RWPE2 (cell line): ENCODE data around the gene PTPN3.

Source experiments
- ATAC-seq: fragments of 200-7000 bp; cut with Tn5 transposase; 3 replicates; pipeline ENCODE4 v1.9.1; 2021; ENCODE audit warnings: low read depth
- DNase-seq: peaks from one replicate; pipeline ENCODE4 v3.0.0-alpha.2; 2020; ENCODE audit warnings: low spot score
- H3K27ac ChIP-seq: fragments of 450-650 bp; 2 replicates; pipeline ENCODE4 v1.5.1; 2017; ENCODE audit warnings: mild to moderate bottlenecking; ENCODE audit not compliant: poor library complexity, severe bottlenecking
- H3K27me3 ChIP-seq: fragments of 250-450 bp; sonication (Bioruptor Pico); 2 replicates; pipeline ENCODE4 v1.5.1; 2021; ENCODE audit warnings: mild to moderate bottlenecking, moderate library complexity; ENCODE audit not compliant: insufficient read depth, poor library complexity, severe bottlenecking
- H3K36me3 ChIP-seq: fragments of 250-450 bp; sonication (Bioruptor Pico); 2 replicates; pipeline ENCODE4 v1.5.1; 2020; ENCODE audit warnings: low read depth, mild to moderate bottlenecking, moderate library complexity
- H3K4me1 ChIP-seq: fragments of 250-450 bp; sonication (Bioruptor Pico); 2 replicates; pipeline ENCODE4 v1.5.1; 2021; ENCODE audit warnings: mild to moderate bottlenecking, moderate library complexity; ENCODE audit not compliant: insufficient read depth, poor library complexity, severe bottlenecking
- H3K4me3 ChIP-seq: fragments of 250-450 bp; sonication (Bioruptor Pico); 2 replicates; pipeline ENCODE4 v1.5.1; 2021; ENCODE audit warnings: mild to moderate bottlenecking, moderate library complexity; ENCODE audit not compliant: severe bottlenecking
- H3K9me3 ChIP-seq: fragments of 250-450 bp; sonication (Bioruptor Pico); 2 replicates; pipeline ENCODE4 v1.5.1; 2021; ENCODE audit warnings: mild to moderate bottlenecking, moderate library complexity; ENCODE audit not compliant: severe bottlenecking
- TF ChIP-seq, protein P1 (sequence below): fragments of 450-650 bp; IDR thresholded peaks from one replicate; pipeline ENCODE4 v1.5.1; 2017; ENCODE audit warnings: mild to moderate bottlenecking, moderate library complexity; ENCODE audit not compliant: poor library complexity, severe bottlenecking

The PTPN3 gene

DNA sequence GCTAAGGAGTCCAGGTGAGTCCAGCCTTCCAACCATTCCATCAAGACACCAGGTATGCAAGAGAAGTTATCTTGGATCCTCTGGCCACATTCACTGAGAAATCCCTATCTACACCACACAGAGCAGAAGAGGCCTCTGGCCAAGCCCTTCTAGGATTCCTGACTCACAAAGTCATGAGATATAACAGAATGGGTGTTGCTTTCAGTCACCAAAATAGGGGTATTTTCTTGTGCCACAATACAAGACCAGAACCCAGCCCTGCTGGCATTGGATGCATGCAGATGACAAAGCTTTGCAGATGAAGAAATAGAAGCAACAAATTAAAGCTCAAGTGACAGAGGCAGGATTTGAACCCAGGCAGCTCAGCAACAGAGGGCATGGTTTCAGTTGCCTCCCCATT lies 73.5 kb downstream of the PTPN3 start:
- Histone ChIP-seq H3K27me3 (no peaks in the 10 kb centered on the region), H3K36me3 (peaks cover 80% of the 10 kb centered on the region), H3K4me3 (no peak overlapping the region), H3K27ac (no peak overlapping the region), H3K4me1 (no peaks in the 10 kb centered on the region), H3K9me3 (no peaks in the 10 kb centered on the region)
- ATAC-seq (no peak), DNase-seq (no peak)
- TF ChIP-seq, protein P1, sequence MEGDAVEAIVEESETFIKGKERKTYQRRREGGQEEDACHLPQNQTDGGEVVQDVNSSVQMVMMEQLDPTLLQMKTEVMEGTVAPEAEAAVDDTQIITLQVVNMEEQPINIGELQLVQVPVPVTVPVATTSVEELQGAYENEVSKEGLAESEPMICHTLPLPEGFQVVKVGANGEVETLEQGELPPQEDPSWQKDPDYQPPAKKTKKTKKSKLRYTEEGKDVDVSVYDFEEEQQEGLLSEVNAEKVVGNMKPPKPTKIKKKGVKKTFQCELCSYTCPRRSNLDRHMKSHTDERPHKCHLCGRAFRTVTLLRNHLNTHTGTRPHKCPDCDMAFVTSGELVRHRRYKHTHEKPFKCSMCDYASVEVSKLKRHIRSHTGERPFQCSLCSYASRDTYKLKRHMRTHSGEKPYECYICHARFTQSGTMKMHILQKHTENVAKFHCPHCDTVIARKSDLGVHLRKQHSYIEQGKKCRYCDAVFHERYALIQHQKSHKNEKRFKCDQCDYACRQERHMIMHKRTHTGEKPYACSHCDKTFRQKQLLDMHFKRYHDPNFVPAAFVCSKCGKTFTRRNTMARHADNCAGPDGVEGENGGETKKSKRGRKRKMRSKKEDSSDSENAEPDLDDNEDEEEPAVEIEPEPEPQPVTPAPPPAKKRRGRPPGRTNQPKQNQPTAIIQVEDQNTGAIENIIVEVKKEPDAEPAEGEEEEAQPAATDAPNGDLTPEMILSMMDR, result no peak

DNA sequence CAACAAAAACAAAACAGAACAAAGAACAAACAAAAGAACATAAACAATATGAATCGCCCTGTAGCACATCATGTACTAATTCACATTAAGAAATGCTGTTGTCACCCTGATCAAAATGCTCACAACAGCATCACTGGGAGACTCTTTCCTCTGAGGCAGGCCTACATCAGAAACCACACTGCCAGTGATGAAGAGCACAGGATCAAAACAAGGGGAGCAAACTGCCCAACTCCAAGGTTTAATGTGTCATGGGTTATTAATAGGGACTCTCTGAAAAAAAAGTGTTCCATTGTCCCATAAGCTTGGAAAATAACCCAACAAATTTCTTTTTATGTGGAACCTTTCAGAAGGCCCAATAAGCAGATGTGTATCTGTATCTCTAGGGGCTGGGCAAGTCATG lies 74.2 kb downstream of the PTPN3 start:
- H3K4me1 ChIP-seq, result no peaks in the 10 kb centered on the region
- no peak overlapping the region for H3K4me3 ChIP-seq
- TF ChIP-seq, protein P1, result no peak
- no peak for ATAC-seq
- H3K9me3 ChIP-seq, result no peaks in the 10 kb centered on the region
- no peak for DNase-seq
- no peaks in the 10 kb centered on the region for H3K27me3 ChIP-seq
- H3K36me3 ChIP-seq, result peaks cover 79% of the 10 kb centered on the region
- no peak overlapping the region for H3K27ac ChIP-seq

DNA sequence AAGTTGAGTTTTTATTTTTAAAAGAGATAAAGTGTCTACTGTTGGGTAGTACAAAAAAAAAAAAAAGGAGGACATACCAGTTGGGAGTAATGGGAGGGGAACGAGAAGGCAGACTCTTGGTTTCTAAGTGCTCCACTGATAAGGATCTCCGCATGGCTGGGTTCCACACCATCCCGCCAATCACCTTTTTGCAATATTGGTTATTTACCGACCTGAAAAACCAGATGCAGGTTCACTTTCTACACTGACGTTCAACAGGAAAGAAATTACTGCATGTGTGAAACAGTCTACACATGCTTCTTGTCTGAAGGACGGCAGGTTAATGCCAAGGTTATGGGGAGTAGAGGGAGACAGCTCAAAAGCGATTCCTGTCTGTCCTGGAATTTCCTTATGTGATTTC lies 75.5 kb downstream of the PTPN3 start:
- no peak for ATAC-seq

DNA sequence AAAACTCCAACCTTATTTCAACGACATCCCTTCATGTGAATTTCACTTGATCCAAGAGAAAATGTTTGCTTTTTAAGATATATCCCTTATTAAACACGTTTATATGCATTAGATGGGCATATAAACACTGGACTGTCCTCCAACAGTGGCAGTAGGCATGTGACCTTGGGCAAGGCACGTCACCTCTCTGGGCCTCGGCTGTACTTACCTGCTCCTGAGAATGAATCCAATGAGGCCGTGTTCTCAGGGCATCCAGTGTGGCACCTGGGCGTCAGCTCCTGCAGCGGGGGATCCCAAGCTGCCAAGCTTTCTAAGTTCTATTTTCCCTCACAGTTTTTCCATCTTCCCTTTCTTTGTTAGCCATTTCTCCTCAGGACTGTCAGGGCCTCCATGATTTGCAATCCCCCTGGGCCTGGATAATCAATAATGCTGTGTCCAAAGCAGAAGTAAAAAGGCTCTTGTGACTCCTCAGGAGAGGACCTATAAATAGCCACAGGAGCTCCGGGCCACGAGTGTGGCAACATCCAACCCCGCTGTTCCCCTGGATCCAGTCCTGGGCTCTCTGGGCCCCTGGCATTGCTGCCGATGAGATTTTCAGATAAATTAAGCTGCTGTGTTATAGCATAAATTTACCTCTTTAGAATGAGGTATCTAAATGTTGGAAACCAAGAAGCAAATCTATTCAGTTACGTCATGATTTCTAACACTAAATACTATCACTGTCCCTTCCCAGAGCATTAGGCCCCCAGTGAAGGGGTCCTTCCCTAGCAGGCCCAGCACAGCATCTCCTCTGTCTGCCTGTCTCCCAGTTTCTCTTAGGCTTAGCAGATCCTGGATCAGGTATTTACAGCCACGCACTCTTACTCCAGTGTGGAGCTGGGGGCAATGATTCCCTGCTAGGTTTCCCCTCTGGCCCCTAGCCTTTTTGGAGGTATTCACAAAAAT lies 76.8 kb downstream of the PTPN3 start:
- no peak overlapping the region for H3K27ac ChIP-seq
- peaks cover 77% of the 10 kb centered on the region for H3K36me3 ChIP-seq
- H3K4me3 ChIP-seq, result no peak overlapping the region
- TF ChIP-seq, protein P1, result no peak
- no peaks in the 10 kb centered on the region for H3K9me3 ChIP-seq
- no peak for ATAC-seq
- no peaks in the 10 kb centered on the region for H3K27me3 ChIP-seq
- no peaks in the 10 kb centered on the region for H3K4me1 ChIP-seq
- no peak for DNase-seq

More for the DNA sequence above, 75.5 kb downstream of the PTPN3 start:
- Histone ChIP-seq H3K9me3 (no peaks in the 10 kb centered on the region), H3K4me1 (no peaks in the 10 kb centered on the region), H3K36me3 (peaks cover 81% of the 10 kb centered on the region), H3K4me3 (no peak overlapping the region), H3K27me3 (no peaks in the 10 kb centered on the region), H3K27ac (no peak overlapping the region)
- no peak for DNase-seq
- TF ChIP-seq, protein P1, result no peak

DNA sequence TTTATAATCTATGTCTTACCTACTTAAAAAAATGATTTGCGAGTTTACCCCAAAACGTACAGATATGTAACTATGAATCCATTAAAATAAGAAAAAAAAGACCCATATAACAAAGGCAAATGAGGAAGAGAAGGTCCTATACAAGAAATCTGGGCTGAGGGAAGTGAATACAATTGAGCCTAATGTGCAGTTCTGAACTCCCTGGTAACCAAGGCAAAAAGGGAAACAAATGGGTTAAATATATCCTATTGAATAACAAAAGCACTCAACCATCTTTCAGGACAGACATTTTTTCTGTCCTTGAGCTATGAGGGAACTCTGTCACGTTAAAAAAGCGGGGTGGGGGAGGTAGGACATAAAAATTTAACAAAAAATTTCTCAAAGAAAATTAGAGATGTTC lies 78.6 kb downstream of the PTPN3 start:
- ATAC-seq (no peak), DNase-seq (no peak)
- Histone ChIP-seq H3K4me1 (no peaks in the 10 kb centered on the region), H3K9me3 (no peaks in the 10 kb centered on the region), H3K27ac (no peak overlapping the region), H3K27me3 (no peaks in the 10 kb centered on the region), H3K4me3 (no peak overlapping the region), H3K36me3 (peaks cover 71% of the 10 kb centered on the region)
- TF ChIP-seq, protein P1, result no peak
